Measurements from ENCODE around the gene CHST6. TPM values are rescaled to one million over a fixed set of nuclear protein-coding genes. Genes with fewer than 3 reads are reported as not detected.

Gene CHST6
- total and polyA plus RNA-seq, 2 of the 8 experiments (the other 6 are each of a cell fraction or from before 2014, with no cell fraction given), result 18.2 to 25.4 TPM

- Histone ChIP-seq H3K14ac (ENCODE audit: insufficient read length) (no peak overlapping the region), H3K79me2 (ENCODE audit: control insufficient read depth in 1 of 2, insufficient read depth in 2 of 2, low read length in 2 of 2) (no peaks in the 10 kb centered on the region), H3K23me2 (ENCODE audit: low read depth, low read length) (no peaks in the 10 kb centered on the region), H3K23ac (ENCODE audit: insufficient read length) (no peak overlapping the region), H4K5ac (ENCODE audit: insufficient read length, low read depth, low read length) (no peak overlapping the region), H3K4me2 (ENCODE audit: insufficient read depth in 1 of 2, low read depth in 2 of 2, low read length in 2 of 2) (no peak overlapping the region), H2AK5ac (ENCODE audit: low read depth, low read length) (no peak overlapping the region), H2AFZ (ENCODE audit: low read length) (no peak overlapping the region), H4K91ac (replicated peaks; ENCODE audit: insufficient read length, low read length) (no peak overlapping the region), H2BK120ac (replicated peaks; ENCODE audit: low read depth, low read length) (no peak overlapping the region), H2BK15ac (ENCODE audit: low read length) (no peak overlapping the region), H3K27me3 (replicated peaks in 1 of 4; ENCODE audit: control insufficient read depth in 3 of 4, extremely low read depth in 1 of 4, insufficient read depth in 3 of 4, low read length in 3 of 4) (no peaks in the 10 kb centered on the region), H3K79me1 (ENCODE audit: low read depth, low read length) (no peaks in the 10 kb centered on the region), H3K4ac (replicated peaks; ENCODE audit: insufficient read length, low read depth, low read length) (no peak overlapping the region), H2BK20ac (ENCODE audit: low read length) (no peak overlapping the region), H3K4me3 (ENCODE audit: extremely low read depth in 1 of 4, insufficient read depth in 2 of 4, low read depth in 3 of 4, low read length in 4 of 4) (no peak overlapping the region), H3K18ac (ENCODE audit: extremely low read depth, low read length) (no peak overlapping the region), H3K9ac (replicated peaks in 1 of 4; ENCODE audit: extremely low read depth in 1 of 4, low read depth in 3 of 4, low read length in 3 of 4) (no peak overlapping the region), H2BK5ac (ENCODE audit: low read depth, low read length) (no peak overlapping the region), H3K4me1 (replicated peaks in 1 of 4; ENCODE audit: control insufficient read depth in 3 of 4, insufficient read depth in 4 of 4, low read length in 3 of 4) (no peaks in the 10 kb centered on the region), H4K8ac (ENCODE audit: extremely low read depth, insufficient read depth, low read length) (no peak overlapping the region; the same call in 1 of the 2 replicates), H3K9me3 (ENCODE audit: insufficient read depth in 2 of 2, low read depth in 1 of 2, low read length in 1 of 2) (no peaks in the 10 kb centered on the region), H3K36me3 (ENCODE audit: control insufficient read depth in 2 of 4, insufficient read depth in 4 of 4, low read length in 3 of 4) (no peaks in the 10 kb centered on the region), H4K20me1 (replicated peaks in 1 of 2; ENCODE audit: control insufficient read depth in 1 of 2, insufficient read depth in 2 of 2, low read length in 2 of 2) (no peaks in the 10 kb centered on the region), H3K27ac (ENCODE audit: low read depth, low read length) (no peak overlapping the region), H2BK12ac (ENCODE audit: low read depth, low read length) (no peak overlapping the region), H3K56ac (replicated peaks; ENCODE audit: insufficient read length, low read depth, low read length) (no peak overlapping the region)
- ChIA-PET CTCF (ENCODE audit: partially characterized antibody) (interaction anchor here (0.6 to 11.4 kb wide), 5 partner anchors 8 to 222 kb away, joined by 3 to 203 read pairs (median 4); partner anchors contain the start of gene CHST5), POLR2A (ENCODE audit: partially characterized antibody) (interaction anchor here (1.1 to 1.6 kb wide), 2 partner anchors 9 kb away, joined by 6 read pairs; partner anchors contain the start of gene CHST5)
- DNase-seq (ENCODE audit: low read depth in 1 of 2, low spot score in 2 of 2) (no peak), FAIRE-seq (peak; percentile 63)
- 88% methylated on average over 5 of the region's 5 CpGs; no CpG with 5 or more reads in 1 of the 2 experiments for WGBS, 2 experiments (ENCODE audit: extremely low coverage in 1 of 2, insufficient coverage in 1 of 2, insufficient read length in 1 of 2, insufficient replicate concordance in 2 of 2, low coverage in 1 of 2, low lambda C conversion rate in 2 of 2, missing lambda C conversion rate in 1 of 2)
- no peak for TF ChIP-seq CHD2 (IDR thresholded peaks at IDR 0.05; ENCODE audit: low read length)
- no peak for TF ChIP-seq KDM5A (IDR thresholded peaks at IDR 0.05; ENCODE audit: low read length)
- no peak for TF ChIP-seq EGR1 (IDR thresholded peaks at IDR 0.05; ENCODE audit: borderline replicate concordance, low read depth, low read length)
- no peak for TF ChIP-seq YY1 (IDR thresholded peaks at IDR 0.05; ENCODE audit: low read depth, low read length)
- TF ChIP-seq E2F6 (IDR thresholded peaks at IDR 0.05), result no peak
- no peak for TF ChIP-seq ATF2 (IDR thresholded peaks at IDR 0.05; ENCODE audit: low read length)
- no peak for TF ChIP-seq POLR2A (IDR thresholded peaks at IDR 0.05; ENCODE audit: control extremely low read depth in 1 of 2, low read depth in 2 of 2, low read length in 2 of 2)
- peak; percentile 77 for TF ChIP-seq SRF (IDR thresholded peaks at IDR 0.05; ENCODE audit: low read depth, low read length)
- TF ChIP-seq TCF12 (IDR thresholded peaks at IDR 0.05; ENCODE audit: low read depth, low read length), result no peak
- TF ChIP-seq CEBPB (IDR thresholded peaks at IDR 0.05; ENCODE audit: low read depth, low read length), result no peak
- no peak for TF ChIP-seq ATF3 (IDR thresholded peaks at IDR 0.05; ENCODE audit: insufficient read depth, low read depth, low read length)
Measured at GRCh38 chr16:75526032-75526790, 31.0 kb upstream of the CHST6 start.
